HG03521 (cell line): ENCODE measurements around the gene FIP1L1.

Experiments used
- ATAC-seq: cut with Tn5 transposase; IDR thresholded peaks from one replicate; pipeline ENCODE4 v1.9.1; 2021; ENCODE audit warnings: mild to moderate bottlenecking, moderate library complexity; ENCODE audit not compliant: unreplicated experiment

FIP1L1 gene

DNA sequence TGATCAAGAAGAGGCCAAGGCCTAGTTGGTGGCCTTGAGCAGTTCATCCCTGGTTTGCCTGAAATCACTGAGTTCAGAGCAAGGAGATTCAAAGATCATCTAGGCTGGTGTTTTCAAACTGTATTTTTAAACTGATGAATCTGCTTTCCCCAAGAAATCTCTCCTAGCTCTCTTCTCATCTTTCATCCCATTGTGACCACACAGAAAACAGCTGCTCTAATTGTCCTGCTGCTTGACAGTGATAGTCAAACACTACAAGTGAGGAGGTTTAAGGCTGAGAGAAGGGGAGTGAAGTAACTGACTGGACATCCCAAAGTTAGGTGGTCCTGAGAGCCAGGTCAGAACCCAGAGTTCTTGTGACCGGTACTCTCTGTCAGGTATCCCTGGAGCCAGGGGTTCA lies 122.3 kb downstream of the FIP1L1 start:
- ATAC-seq = no peak

DNA sequence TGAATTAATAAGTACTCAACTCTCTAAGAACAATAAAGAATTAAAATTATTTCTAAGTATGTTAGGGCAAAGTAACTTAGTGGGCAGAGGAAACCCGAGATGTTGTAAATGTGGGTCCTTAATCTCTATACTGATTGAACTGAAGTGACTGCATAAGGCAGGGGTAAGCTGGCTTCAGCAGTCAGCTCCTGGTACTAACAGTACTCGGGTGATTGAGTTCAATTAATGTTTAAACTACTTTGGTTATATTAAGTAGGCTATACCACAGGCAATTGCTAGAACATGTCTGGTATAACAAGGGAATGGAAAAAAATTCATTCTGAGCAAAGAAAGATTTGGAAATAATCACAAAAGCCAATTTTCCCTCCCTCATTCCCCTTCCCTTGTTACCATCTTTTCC lies 123.1 kb downstream of the FIP1L1 start:
- ATAC-seq = no peak

DNA sequence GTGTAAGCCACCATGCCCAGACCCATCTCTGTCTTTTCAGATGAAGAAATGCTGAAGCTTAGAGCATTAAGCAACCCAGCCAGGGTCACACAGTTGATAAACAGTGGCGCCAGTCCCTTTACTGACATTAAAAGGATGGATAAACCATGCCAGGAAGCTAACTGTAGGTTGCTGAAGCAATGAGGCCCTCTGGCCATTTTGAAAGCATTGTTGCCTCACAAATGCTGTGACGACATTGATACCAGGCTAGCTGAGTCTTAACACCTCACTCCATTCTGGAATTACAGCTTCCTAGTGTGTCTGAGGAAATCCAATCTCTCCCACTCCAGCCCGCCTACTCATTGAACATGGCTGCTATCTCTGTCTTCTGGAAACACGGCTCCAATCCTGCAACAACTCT lies 124.1 kb downstream of the FIP1L1 start:
- no peak for ATAC-seq

DNA sequence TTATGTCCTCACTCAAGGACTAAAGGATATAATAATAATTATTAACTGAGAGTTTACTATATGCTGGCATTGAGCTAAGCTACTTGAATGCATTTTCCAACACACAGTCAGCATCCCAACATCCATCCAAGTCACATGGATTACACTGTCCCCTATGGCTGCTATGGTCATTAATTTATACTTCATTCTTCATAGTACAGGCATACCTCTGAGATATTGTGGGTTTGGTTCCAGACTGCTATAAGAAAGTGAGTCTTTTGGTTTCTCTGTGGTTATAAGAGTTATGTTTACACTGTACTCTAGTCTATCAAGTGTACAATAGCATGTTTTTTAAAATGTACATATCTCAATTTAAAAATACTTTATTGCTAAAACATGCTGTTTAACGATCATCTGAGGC lies 124.7 kb downstream of the FIP1L1 start:
- ATAC-seq = no peak

DNA sequence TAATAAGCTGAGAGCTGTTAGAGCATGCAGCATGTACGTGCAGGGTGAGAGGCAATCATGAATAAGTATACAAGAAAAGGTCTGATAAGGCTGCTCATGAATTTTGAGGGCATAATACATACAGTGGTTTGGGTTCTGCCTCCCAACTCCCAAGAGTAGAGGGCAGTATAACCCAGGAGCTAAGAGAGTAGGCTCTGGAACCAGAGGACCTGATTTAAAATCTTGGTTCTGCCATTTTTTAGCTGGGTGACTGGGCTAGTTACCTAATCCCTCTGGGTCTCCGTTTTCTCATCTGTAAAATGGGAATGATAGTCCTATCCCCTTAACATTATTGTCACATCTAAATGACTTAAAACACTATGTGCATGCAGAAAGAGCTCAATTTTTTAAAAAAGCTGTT lies 128.5 kb downstream of the FIP1L1 start:
- ATAC-seq = no peak

DNA sequence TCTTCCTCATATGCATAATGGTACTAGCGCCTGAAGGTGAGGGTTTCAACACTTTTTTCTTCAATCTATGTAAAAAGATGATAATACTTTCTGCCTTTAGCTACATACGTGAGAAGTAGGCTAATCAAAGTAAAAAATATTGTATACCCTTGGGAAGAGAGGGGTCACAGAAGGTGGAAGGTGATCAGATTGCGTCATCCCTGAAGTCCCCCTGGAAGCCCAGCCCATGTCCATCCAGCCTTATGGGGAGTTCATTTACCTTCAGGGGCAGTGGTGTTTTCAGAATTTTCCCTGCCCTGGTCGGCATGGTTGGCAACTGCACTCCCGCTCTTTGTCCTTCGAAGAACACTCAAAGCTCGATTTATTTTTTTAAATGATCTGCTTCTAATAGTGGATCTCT lies 129.6 kb downstream of the FIP1L1 start:
- no peak for ATAC-seq

DNA sequence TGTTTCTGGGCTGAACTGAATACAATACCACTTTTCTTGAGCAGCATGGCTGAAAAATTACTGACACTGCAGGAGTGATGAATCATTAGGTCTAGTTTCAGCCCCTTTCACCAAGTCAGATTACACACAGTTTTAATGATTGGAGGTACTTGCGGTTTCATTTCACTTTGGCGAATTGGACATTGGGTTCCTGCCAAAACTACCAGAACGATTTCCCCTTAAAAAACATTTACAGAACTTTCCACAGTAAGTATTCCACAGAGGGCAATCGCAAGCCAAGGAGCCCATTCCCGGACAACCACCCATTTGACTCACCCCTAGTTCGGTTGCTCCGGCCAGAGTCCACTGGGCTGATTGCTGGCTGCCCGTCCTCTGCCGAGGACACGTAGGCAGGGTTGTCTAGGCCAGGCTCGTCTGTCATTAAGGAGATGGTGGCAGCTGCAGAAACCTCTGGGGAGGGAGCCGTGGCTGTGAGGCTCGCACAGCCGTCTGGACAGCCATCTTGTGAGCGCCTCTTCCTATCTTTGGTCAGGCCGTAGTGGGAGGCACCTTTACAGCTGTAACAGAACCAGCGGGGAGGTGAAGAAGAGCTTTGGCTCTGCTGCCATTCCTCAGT lies 130.3 kb downstream of the FIP1L1 start:
- ATAC-seq = no peak

DNA sequence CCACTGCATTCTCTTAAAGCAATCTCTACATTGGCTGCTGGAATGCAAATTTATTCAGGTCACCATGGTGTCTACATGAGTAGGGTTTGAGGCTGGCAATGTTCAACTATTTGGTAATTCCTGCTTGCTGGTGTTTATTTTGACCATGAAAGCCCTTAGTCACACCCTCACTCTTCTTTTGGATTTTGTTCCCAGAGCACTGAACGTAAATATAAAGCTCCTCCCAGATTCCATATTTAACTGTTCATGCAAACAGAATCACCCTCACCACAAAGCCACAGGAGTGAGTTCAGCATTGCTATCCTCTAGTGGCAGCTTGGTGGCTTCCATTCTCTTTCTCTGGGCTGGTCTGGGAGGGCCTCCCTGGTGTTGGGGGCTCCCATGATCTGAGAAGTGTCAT lies 131.0 kb downstream of the FIP1L1 start:
- ATAC-seq = no peak

DNA sequence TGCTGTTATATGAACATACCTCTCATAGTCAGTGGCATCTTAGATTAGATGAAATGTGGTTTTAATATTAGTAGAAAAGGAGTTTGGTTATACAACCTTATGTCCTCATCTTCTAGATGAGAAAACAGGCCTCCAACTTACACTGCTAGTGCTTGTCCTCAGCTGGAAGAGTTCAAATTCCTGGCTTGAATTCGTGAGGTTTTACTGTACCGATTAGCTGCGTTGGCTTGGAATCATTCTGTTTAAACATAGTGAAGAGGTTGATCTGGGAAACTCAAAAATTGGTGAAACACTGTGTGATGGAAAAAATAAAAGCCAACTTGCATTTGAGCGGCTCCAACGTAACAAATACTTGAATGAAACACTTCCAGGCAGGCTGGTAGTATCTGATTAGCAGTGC lies 132.9 kb downstream of the FIP1L1 start:
- ATAC-seq = no peak
